HFF-Myc (cell line): ENCODE data around the gene EDRF1.

Experiments
- DNase-seq: peaks from one replicate; pipeline ENCODE4 v3.0.0-alpha.2; 2011; ENCODE audit warnings: low read depth; ENCODE audit errors: extremely low read depth
- H3K4me3 ChIP-seq: replicated peaks from 2 replicates; pipeline ENCODE4 v1.5.1; 2011; ENCODE audit warnings: low read depth, mild to moderate bottlenecking, control low read depth, low read length
- TF ChIP-seq, protein P1 (sequence below): IDR thresholded peaks from 2 replicates; pipeline ENCODE4 v1.5.1; 2012; ENCODE audit warnings: mild to moderate bottlenecking, low read depth, low read length, control low read depth; ENCODE audit errors: missing control alignments

Gene EDRF1

DNA sequence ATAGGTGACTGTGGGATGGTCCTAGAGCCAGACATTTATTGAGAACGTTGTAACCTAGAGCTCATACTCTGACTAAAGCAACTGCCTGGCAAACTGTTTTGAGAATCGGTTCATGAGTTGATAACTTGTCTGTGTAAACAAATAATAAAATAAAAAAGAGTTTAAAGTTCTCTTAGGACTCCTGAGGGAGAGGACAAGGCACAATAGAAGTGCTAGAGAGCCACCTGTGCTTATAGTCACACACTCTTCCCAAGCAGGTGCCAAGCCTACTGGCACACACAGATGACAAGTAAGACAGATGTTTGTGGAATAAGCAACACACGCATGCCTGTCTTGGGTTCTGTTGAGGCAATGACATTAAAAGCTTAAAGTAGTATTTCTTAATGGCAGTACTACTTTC lies 7.9 kb downstream of the EDRF1 start:
- DNase-seq = no peak
- H3K4me3 ChIP-seq = no peak overlapping the region
- TF ChIP-seq, protein P1, sequence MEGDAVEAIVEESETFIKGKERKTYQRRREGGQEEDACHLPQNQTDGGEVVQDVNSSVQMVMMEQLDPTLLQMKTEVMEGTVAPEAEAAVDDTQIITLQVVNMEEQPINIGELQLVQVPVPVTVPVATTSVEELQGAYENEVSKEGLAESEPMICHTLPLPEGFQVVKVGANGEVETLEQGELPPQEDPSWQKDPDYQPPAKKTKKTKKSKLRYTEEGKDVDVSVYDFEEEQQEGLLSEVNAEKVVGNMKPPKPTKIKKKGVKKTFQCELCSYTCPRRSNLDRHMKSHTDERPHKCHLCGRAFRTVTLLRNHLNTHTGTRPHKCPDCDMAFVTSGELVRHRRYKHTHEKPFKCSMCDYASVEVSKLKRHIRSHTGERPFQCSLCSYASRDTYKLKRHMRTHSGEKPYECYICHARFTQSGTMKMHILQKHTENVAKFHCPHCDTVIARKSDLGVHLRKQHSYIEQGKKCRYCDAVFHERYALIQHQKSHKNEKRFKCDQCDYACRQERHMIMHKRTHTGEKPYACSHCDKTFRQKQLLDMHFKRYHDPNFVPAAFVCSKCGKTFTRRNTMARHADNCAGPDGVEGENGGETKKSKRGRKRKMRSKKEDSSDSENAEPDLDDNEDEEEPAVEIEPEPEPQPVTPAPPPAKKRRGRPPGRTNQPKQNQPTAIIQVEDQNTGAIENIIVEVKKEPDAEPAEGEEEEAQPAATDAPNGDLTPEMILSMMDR = no peak

GRCh38 chr10:125734148-125734547 lies 14.6 kb downstream of the EDRF1 start:
- TF ChIP-seq, protein P1 = no peak
- no peak for DNase-seq
- no peak overlapping the region for H3K4me3 ChIP-seq

- TF ChIP-seq, protein P1 = no peak
- no peak overlapping the region for H3K4me3 ChIP-seq
- DNase-seq = no peak
Observed at GRCh38 chr10:125734823-125735222, 15.3 kb downstream of the EDRF1 start.

DNA sequence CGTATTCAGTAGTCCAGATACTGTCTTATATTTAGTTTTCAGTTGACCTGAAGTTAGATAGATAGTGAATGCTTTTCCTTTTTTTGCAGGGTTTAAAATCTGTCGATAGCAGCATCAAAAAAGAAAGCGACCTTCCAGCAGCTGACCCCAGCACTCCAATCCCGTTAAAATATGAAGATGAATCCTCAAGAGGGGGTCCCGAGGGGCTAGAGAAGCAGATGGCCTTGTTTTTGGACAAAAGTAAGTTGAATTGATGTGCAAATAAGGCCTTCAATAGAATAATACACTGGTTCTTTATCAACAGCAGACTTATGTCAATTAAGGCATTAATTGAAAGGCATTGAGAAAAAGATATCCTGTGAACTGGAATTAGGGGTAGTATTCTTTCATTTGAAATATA lies 18.7 kb downstream of the EDRF1 start:
- no peak overlapping the region for H3K4me3 ChIP-seq
- DNase-seq = no peak
- TF ChIP-seq, protein P1 = no peak

GRCh38 chr10:125739994-125740679 lies 20.6 kb downstream of the EDRF1 start:
- DNase-seq = no peak
- H3K4me3 ChIP-seq = no peak overlapping the region
- TF ChIP-seq, protein P1 = no peak

DNA sequence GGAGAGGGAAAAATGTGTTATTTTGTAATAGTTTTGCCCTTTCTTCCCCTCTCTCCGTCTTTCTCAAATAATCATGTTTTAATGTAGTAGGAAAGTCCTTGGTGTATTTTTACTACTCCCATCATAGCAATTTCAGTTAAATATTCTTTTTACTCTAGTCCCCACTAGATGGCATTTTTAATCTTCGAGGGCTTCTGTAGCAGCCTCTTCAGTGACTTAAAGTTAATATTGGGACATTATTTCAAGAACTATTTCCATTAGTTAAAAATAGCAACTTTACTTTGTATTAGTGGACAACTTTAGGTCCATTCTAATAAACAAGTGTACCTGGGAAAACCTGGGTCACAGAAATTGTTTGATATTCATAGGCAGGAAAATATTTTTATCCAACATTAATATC lies 23.0 kb downstream of the EDRF1 start:
- DNase-seq = no peak
- no peak overlapping the region for H3K4me3 ChIP-seq
- TF ChIP-seq, protein P1 = no peak

DNA sequence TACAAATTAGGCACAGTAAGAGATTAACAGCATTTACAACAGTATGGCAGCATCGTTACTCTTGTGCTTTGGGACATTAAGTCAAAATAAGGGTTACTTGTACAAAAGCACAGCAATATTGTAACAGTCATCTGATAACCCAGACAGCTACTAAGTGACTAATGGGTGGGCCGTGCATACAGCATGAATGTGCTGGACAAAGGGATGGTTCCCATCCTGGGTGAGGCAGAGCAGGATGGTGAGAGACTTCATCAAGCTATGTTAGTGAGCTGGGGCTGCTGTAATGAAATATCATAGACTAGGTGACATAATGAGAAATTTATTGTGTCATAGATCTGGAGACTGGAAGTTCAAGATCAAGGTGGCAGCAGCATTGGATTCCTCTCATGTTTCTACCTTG lies 25.4 kb downstream of the EDRF1 start:
- TF ChIP-seq, protein P1 = no peak
- DNase-seq = no peak
- H3K4me3 ChIP-seq = no peak overlapping the region
